GM21737 (cell line): ENCODE results near the gene HDAC6.

Experiments
- ATAC-seq: cut with Tn5 transposase; IDR thresholded peaks from one replicate; pipeline ENCODE4 v1.9.1; 2021; ENCODE audit warnings: mild to moderate bottlenecking, moderate library complexity; ENCODE audit not compliant: unreplicated experiment

The HDAC6 gene

DNA sequence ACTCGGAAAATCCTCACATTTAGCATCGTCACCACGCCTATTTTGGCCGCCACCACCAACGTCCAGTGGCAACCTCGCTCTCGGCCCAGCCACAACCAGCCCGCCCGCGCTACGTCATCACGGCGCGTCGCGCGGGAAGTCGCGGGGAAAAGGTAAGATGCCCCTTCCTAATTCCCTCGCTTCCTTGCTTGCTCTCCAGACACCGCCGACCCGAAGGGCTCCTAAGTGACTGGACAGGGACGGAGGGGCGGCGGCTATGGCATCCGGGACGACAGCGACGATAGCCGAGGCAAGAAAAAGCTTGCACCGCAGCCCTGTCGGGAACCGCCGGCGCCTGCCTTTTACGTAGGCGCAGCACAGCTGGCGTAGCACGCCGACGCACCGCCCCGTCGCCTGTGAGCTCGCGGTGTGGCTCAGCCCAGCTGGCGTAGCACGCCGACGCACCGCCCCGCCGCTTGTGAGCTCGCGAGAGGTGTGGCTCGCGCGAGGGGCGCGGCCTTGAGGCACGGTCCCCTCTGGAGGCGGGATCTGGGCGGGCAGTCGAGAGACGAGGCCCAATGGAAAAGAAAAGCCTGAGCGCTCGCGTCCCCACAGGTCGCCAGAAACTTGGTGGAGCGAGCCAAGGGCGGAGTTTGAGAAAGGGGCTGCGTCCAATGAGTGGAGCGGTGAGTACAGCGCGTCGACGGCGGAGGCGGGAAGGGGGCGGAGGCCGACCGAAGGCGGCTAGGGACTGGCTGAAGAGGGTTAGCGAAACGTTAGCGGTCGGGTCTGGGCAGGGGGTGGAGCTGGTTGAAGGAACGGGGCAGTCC lies at the start of gene HDAC6:
TSS of gene HDAC6 (plus strand) at position 788 of the 809 bp plus-strand sequence. CDS start 626 bp downstream, outside the sequence.
- peak; percentile 83 for ATAC-seq

- no peak for ATAC-seq
These were observed 49.4 kb upstream of the HDAC6 start for GRCh38 chrX:48752498-48752897.

DNA sequence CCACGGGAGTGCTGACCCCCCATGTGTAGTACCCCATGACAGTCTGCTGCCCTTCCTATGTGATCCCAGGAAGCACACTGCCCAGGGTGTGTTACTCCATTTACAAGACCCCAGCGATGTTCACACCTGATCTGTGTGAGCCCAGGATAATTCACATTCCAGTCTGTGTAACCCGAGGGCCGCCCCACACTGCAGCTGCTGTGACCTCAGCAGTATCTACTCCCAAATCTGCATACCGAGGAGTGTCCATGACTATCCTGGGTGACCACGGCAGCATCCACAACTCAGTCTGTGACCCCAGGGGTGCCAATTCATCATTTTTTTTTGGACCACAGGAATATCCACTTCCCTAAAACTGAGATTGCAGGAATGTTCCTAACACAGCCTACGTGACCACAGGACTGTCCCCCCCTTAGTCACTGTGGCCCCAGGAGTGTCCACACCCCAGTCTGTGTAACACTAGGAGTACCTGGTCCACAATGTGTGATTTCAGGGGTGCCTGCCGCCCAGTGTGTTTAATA lies 48.1 kb upstream of the HDAC6 start:
- ATAC-seq, result no peak

DNA sequence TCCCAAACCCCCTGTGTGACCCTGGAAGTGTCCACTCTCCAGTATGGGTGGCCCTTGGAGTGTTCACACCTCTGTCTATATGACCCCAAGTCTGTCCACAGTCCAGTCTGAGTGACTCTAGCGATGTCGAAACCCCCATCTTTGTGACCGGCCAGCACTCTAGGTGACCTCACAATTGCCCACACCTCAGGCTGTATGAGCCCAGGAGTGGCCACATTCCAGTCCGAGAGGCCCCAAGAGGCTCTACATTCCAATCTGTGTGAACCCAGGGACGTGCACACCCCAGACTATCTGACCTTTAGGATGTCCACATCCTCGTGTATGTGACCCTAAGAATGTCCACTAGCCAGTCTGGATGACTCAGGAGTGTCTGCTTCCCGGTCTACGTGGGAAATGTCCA lies 47.6 kb upstream of the HDAC6 start:
- no peak for ATAC-seq

DNA sequence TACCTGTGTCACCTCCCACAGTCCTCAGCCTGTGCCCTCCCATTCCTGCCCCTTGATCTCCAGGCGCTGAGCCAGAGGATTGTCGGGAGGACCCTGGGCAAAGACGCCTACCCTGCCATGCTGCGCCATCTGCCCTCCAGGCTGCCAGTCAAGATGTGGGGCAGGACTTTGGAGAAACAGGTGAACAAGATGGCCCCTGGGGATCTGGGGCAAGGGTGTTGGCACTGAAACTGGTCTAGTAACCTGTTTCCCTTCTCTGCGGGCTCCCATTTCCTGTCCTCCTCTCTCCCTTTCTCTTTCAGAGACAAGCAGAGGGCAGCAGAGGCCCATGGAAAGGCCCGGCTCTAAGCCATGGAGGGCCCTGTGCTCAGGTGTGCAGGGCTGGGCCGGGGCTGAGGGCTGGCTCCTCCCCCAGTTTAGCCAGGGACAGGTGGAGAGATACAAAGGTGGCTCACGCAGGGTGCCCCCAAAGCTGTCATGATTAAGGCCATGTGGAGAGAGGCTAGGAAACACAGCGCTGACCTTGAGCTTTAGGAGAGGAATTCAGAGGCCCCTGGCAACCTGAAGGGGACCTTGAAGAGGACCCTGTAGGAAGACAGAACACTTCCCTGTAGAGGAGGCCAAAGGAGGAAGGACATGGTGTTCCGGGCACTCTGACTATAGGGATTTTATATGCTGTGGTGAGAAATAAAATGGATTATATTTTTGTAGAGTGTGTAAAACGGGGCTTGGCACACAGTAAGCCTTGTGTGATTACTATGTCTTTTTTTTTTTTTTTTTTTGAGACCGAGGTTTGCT lies 40.0 kb upstream of the HDAC6 start, which contains the start of gene GLOD5:
TSS of gene GLOD5 (plus strand) at position 74 of the 798 bp plus-strand sequence. CDS start at position 118, 44 bp downstream.
- ATAC-seq, result no peak

DNA sequence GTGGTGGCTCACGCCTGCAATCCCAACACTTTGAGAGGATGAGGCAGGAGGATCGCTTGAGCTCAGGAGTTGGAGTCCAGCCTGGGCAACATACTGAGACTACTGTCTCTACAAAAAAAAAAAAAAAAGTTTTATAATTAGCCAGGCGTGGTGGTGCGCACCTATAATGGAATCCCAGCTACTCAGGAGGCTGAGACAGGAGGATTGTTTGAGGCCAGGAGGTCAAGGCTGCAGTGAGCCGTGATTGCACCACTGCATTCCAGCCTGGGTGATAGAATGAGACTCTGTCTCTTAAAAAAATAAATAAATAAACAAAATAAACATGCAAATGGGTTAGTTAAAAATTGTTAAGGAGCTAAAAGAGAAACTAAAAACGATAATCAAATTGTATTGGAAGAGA lies 32.6 kb upstream of the HDAC6 start:
- ATAC-seq, result no peak

GRCh38 chrX:48770296-48770695 lies 31.6 kb upstream of the HDAC6 start:
- no peak for ATAC-seq

- no peak for ATAC-seq
These were observed 29.3 kb upstream of the HDAC6 start for GRCh38 chrX:48772602-48773001.

- ATAC-seq, result no peak
These were observed 24.9 kb upstream of the HDAC6 start for GRCh38 chrX:48776818-48777439.

DNA sequence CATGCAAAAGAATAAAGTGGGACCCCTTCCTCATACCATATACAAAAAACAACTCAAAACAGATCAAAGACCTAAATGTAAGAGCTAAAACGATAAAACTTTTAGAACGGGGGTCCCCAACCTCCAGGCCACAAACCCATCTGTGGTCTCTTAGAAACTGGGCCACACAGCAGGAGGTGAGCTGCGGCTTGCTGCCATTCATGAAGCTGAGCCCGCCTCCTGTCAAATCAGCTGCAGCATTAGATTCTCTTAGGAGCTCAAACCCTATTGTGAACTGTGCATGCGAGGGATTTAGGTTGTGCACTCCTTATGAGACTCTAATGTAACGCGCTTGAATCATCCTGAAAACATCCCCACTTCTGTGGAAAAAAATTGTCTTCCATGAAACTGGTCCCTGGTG lies 22.5 kb upstream of the HDAC6 start:
- no peak for ATAC-seq

GRCh38 chrX:48781705-48782104 lies 20.2 kb upstream of the HDAC6 start:
- ATAC-seq, result no peak

- ATAC-seq, result no peak
These were observed 19.7 kb upstream of the HDAC6 start for GRCh38 chrX:48782216-48782615.

DNA sequence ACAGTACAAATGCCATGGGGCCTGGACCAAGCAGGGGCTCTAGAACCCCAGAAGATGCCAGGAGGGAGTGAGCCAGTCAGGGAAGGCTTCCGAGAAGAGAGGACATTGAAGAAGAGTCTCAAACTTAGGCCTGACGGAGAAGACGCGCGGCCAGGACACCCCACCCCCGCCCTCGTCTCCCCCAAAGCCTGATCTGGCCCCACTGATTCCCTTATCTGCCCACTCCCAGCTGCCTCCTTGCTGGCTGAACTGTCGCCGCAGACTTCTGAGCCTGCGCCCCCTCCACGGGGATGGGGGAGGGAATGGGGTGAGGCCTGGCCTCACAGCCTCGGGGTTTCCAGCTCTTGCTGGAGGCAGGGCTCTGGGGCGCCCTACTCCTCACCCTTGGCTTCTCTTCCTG lies 19.1 kb upstream of the HDAC6 start:
- ATAC-seq, result no peak

DNA sequence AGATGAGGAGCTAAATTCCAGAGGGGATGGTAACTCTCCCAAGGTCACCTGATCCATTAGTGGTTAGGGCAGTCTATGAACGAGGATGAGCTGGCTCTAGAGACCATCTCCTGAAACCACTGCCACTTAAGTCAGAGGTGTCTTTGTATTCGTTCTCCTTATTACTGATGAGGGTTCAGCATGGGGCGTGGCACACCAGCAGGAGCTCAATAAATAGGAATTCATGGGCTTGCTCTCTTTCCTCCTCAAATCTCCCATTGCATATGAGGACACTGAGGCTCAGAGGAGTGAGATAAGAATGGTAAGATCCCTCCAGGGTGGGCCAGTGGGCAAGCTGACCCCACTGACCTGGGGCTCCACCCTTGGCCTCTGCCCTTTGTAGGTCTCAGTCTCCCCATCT lies 17.1 kb upstream of the HDAC6 start:
- no peak for ATAC-seq

GRCh38 chrX:48785186-48785539 lies 16.7 kb upstream of the HDAC6 start:
- no peak for ATAC-seq

GRCh38 chrX:48785540-48786214 lies 16.2 kb upstream of the HDAC6 start:
- no peak for ATAC-seq

GRCh38 chrX:48786341-48786800 lies 15.5 kb upstream of the HDAC6 start, which contains the start of gene GATA1:
Gene GATA1, plus strand, starts transcription at chrX:48786590. Its CDS starts 4,520 bp downstream, at chrX:48791110.
- ATAC-seq, result no peak

- ATAC-seq, result no peak
These were observed 14.9 kb upstream of the HDAC6 start for GRCh38 chrX:48786825-48787504.

DNA sequence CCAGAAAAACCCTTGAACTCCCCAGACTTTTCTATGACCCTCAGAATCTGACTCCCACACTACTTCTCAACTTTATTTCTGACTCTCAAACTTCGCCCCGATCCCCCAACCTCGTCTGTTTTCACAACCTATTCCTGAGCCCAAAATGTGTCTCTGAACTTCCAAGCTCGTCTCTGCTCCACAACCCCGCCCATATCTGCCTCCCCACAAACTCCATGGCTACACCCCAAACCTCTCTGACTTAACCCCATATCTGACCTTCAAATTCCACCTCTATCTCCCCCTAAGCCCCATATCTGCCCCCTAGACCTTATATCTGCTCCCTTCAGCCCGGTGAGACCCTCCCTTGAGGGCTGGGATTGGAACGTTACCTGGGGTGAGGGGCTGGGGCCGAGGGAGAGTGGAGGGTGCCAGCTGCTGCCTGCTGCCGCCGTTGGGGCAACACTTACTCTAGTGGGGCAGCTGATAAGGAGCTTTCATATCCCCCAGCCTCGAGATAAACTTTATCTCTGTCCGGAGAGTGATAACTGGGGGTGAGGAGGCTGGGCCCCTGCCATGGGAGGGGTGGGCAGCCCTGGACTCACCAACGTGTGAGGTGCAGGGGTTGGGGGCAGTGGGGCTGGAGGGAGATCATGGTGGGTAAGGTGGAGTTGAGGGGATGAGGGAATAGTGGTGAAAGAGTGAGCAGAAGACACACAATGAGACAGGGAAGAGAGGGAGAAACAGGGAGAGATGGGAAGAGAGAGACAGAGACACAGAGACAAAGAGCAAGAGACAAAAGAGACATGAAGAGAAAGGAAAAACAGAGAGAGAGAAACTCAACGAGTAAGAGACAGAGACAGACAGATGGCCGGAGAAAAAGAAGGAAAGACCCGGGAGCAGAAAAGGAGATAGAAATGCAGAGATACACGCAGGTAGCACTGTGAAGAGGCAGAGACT lies 14.1 kb upstream of the HDAC6 start:
- ATAC-seq, result no peak
